Skeletal muscle satellite cell (primary cell): Measurements from ENCODE around the gene TACO1.

ENCODE experiments used
- H3K27me3 ChIP-seq: 2 replicates; pipeline ENCODE4 v1.7.0; 2013; ENCODE audit warnings: low read length; ENCODE audit not compliant: control insufficient read depth, insufficient read depth
- H3K36me3 ChIP-seq: 2 replicates; pipeline ENCODE4 v1.7.0; 2013; ENCODE audit warnings: mild to moderate bottlenecking, control low read depth, low read length; ENCODE audit not compliant: insufficient read depth
- H3K4me1 ChIP-seq: 2 replicates; pipeline ENCODE4 v1.7.0; 2013; ENCODE audit warnings: low read length; ENCODE audit not compliant: control insufficient read depth, insufficient read depth
- H3K4me2 ChIP-seq: 2 replicates; pipeline ENCODE4 v1.7.0; 2013; ENCODE audit warnings: mild to moderate bottlenecking, low read length
- H3K4me3 ChIP-seq: 2 replicates; pipeline ENCODE4 v1.7.0; 2013; ENCODE audit warnings: low read length
- H3K9ac ChIP-seq: 2 replicates; pipeline ENCODE4 v1.7.0; 2013; ENCODE audit warnings: mild to moderate bottlenecking, low read depth, low read length, moderate library complexity
- H3K9me3 ChIP-seq: replicated peaks from 2 replicates; pipeline ENCODE4 v1.7.0; 2013; ENCODE audit warnings: mild to moderate bottlenecking, control low read depth, low read length

Gene TACO1

GRCh38 chr17:63573634-63574033 is 27.1 kb upstream of the TACO1 start:
- Histone ChIP-seq H3K36me3 (peaks cover 5% of the 10 kb centered on the region), H3K4me2 (no peak overlapping the region), H3K4me1 (peaks cover 7% of the 10 kb centered on the region), H3K9me3 (no peaks in the 10 kb centered on the region), H3K4me3 (no peak overlapping the region), H3K9ac (no peak overlapping the region), H3K27me3 (no peaks in the 10 kb centered on the region)

DNA sequence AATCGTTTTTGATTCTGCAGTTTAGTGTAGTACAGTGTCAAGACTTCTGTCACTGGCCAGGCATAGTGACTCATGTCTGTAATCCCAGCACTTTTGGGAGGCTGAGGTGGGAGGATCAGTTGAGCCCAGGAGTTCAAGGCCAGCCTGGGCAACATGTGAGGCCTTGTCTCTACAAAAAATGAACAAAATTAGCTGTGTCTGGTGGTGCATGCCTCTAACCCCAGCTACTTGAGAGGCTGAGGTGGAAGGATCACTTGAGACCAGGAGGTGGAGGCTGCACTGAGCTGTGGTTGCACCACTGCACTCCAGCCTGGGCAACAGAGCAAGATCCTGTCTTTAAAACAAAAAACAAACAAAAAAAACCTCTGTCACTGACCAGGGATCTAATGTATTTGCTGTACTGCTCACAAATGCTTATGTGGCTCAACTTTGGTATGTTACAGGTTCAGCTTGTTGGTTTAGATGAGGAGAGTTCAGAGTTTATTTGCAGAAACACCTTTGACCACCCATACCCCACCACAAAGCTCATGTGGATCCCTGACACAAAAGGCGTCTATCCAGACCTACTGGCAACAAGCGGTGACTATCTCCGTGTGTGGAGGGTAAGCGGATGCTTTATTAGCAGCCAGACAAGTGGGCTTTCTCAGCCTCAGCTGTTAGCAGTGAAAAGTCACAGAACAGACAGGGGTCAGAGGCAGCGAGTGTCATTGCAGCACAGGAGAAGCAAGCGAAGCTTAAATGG is 22.5 kb upstream of the TACO1 start:
- Histone ChIP-seq H3K27me3 (no peaks in the 10 kb centered on the region), H3K9ac (no peak overlapping the region), H3K4me3 (no peak overlapping the region), H3K4me2 (no peak overlapping the region), H3K36me3 (peaks cover 36% of the 10 kb centered on the region), H3K4me1 (no peaks in the 10 kb centered on the region), H3K9me3 (no peaks in the 10 kb centered on the region)

DNA sequence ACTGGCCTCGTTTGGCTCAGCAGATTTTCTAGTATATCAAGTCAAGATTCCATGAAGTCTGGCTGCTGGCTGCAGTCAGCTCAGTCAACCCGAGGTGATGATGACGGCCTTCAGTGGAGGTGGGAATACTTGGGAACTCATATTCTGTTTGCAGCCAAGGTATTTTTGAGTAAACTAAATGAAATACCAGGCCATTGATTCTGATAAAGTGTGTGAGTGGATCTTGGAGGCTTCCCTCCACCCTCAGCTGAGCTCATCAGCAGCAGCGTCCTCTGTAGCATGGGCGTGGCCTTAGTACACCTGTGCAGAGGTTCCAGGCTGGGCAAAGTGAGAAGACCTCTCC is 22.0 kb upstream of the TACO1 start:
- Histone ChIP-seq H3K9ac (no peak overlapping the region), H3K4me1 (no peaks in the 10 kb centered on the region), H3K27me3 (no peaks in the 10 kb centered on the region), H3K36me3 (peaks cover 41% of the 10 kb centered on the region), H3K4me3 (no peak overlapping the region), H3K9me3 (no peaks in the 10 kb centered on the region), H3K4me2 (no peak overlapping the region)

DNA sequence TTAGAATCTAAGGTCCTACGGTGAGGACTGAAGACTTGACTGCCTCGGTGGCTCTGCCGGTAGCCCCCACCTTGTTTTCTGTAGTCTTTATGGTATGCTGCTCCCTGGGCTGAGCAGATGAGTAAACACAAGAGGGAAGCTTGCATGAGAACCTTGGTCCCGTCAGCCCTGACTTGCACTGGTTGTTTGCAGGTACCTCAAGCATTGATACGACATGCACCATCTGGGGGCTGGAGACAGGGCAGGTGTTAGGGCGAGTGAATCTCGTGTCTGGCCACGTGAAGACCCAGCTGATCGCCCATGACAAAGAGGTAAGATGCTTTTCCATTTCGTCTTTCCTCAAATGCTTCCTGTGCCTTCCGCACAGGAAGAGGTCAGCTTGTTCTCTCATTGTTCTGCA is 21.1 kb upstream of the TACO1 start:
- Histone ChIP-seq H3K4me1 (no peaks in the 10 kb centered on the region), H3K9me3 (no peaks in the 10 kb centered on the region), H3K27me3 (no peaks in the 10 kb centered on the region), H3K36me3 (peaks cover 43% of the 10 kb centered on the region), H3K4me2 (no peak overlapping the region), H3K4me3 (no peak overlapping the region), H3K9ac (no peak overlapping the region)

DNA sequence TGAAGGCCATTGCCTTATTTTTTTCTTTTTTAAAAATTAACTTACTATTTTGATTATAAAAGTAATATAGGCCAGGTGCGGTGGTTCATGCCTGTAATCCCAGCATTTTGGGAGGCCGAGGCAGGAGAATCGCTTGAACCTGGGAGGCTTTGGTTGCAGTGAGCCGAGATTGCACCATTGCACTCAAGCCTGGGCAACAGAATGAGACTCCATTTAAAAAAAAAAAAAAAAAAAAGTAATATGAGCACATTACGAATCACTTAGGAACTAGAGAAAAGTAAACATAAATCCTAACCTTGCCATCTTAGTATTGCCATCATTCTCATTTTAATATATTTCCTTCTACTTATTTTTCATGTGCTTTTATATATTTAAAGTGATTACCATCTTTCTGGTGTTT is 12.9 kb upstream of the TACO1 start:
- Histone ChIP-seq H3K9ac (no peak overlapping the region), H3K36me3 (peaks cover 66% of the 10 kb centered on the region), H3K4me1 (no peaks in the 10 kb centered on the region), H3K9me3 (no peaks in the 10 kb centered on the region), H3K4me3 (no peak overlapping the region), H3K27me3 (no peaks in the 10 kb centered on the region), H3K4me2 (no peak overlapping the region)

DNA sequence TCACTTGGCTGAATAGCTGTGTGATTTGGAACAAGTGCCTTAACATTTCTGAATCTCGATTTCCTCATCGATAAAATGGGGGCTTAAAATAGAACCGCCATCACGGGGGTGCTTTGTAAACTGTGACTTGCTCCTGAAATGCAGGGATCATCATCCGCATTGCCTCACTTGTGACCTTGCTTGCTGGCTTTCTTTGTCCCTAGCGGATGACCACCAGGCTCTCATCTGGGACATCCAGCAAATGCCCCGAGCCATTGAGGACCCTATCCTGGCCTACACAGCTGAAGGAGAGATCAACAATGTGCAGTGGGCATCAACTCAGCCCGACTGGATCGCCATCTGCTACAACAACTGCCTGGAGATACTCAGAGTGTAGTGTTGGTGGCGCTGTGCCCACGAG is 11.9 kb upstream of the TACO1 start:
- no peaks in the 10 kb centered on the region for H3K4me1 ChIP-seq
- no peaks in the 10 kb centered on the region for H3K9me3 ChIP-seq
- no peak overlapping the region for H3K4me2 ChIP-seq
- H3K4me3 ChIP-seq = no peak overlapping the region
- H3K36me3 ChIP-seq = peaks cover 59% of the 10 kb centered on the region
- no peaks in the 10 kb centered on the region for H3K27me3 ChIP-seq
- no peak overlapping the region for H3K9ac ChIP-seq

DNA sequence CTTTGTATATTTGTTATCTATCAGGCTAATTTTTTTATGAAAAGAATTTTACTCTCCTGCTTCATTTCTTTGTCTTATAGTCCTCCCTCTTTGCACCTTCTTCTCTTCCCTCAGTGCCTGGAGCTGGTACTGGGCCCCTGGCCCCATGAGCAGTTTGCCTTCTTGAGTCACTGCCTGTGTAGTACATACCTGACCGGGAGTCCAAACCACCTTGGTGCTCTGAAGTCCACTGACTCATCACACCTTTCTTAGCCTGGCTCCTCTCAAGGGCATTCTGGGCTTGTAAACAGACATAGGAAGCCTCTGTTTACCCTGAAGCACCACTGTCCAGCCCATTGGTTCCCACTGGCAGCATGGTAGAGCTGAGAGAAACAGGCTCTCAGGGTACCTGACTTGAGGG is 11.0 kb upstream of the TACO1 start:
- Histone ChIP-seq H3K4me2 (no peak overlapping the region), H3K4me1 (no peaks in the 10 kb centered on the region), H3K4me3 (no peak overlapping the region), H3K27me3 (no peaks in the 10 kb centered on the region), H3K36me3 (peaks cover 61% of the 10 kb centered on the region), H3K9me3 (no peaks in the 10 kb centered on the region), H3K9ac (no peak overlapping the region)

- H3K4me2 ChIP-seq = no peak overlapping the region
- no peaks in the 10 kb centered on the region for H3K27me3 ChIP-seq
- no peaks in the 10 kb centered on the region for H3K4me1 ChIP-seq
- H3K9me3 ChIP-seq = no peaks in the 10 kb centered on the region
- peaks cover 45% of the 10 kb centered on the region for H3K36me3 ChIP-seq
- no peak overlapping the region for H3K9ac ChIP-seq
- no peak overlapping the region for H3K4me3 ChIP-seq
Measured at GRCh38 chr17:63592797-63593196, 7.9 kb upstream of the TACO1 start.

DNA sequence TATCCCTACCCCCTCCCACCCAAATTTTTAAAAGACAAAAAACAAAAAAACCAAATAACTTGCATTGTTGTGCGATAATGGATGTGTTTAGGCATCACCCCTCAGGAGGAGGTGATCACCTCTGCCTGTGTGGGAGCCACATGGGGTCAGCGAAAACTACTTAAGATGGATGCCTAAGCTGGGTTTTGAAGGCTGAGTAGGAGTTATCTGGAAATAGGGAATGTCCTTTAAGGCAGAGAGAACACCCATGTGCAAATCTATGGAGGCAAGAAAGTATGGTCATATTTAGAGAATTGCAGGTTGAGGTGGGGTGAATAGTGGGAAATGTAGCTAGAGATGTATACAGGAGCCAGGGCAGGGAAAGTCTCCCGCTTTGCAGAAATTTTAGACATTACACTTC is 5.6 kb upstream of the TACO1 start:
- Histone ChIP-seq H3K4me1 (peaks cover 2% of the 10 kb centered on the region), H3K36me3 (peaks cover 25% of the 10 kb centered on the region), H3K9me3 (no peaks in the 10 kb centered on the region), H3K4me2 (no peak overlapping the region), H3K9ac (no peak overlapping the region), H3K27me3 (no peaks in the 10 kb centered on the region), H3K4me3 (no peak overlapping the region)

DNA sequence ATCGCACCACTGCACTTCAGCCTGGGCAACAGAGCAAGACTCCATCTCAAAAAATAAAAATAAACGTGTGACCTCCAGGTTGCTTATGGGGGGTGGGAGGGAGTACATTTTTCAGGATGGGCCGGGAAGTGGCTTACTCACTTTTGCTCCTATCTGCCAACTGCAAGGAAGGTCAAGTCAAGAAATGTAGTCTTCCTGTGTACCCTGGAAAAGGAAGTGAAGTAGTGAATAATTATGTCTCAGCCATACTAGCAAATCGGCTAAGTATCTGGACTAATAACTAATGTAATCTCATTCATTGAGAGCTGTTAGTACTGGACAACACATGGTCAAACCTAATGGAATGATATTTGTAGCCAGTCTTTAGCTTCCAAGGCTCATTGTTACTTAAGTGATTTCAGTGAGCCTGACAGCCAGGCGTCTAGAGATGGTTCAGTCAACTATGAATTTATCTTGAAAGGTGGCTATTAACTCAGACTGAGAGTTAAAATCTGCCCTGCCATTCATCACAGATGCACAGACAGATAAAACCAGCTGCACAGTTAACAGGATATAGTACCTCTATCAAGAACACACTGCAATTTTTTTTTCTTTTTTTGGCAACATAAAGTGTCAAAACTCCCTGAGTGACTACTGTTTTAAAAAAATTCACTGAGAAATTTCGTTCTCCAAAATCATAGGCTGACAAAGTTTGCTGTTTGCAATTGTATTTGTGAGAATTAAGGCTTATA is 3.7 kb upstream of the TACO1 start:
- no peak overlapping the region for H3K9ac ChIP-seq
- peaks cover 12% of the 10 kb centered on the region for H3K4me1 ChIP-seq
- peaks cover 12% of the 10 kb centered on the region for H3K36me3 ChIP-seq
- no peaks in the 10 kb centered on the region for H3K27me3 ChIP-seq
- no peaks in the 10 kb centered on the region for H3K9me3 ChIP-seq
- no peak overlapping the region for H3K4me2 ChIP-seq
- no peak overlapping the region for H3K4me3 ChIP-seq

DNA sequence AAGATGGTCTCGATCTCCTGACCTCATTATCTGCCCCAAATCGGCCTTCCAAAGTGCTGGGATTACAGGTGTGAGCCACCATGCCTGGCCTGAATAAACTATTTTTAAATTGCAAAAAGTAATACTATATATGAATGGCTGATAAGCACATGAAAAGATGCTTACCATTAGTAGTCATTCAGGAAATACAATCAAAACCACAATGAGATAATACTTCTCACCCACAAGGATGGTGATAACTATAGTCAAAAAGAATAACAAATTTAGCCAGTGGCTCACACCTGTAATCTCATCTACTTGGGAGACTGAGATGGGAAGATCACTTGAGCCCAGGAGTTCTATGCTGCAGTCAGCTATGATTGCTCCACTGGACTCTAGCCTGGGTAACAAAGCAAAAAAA is 2.4 kb upstream of the TACO1 start:
- H3K4me2 ChIP-seq = no peak overlapping the region
- H3K9me3 ChIP-seq = no peaks in the 10 kb centered on the region
- H3K4me3 ChIP-seq = no peak overlapping the region
- peaks cover 12% of the 10 kb centered on the region for H3K36me3 ChIP-seq
- H3K4me1 ChIP-seq = peaks cover 12% of the 10 kb centered on the region
- no peak overlapping the region for H3K9ac ChIP-seq
- no peaks in the 10 kb centered on the region for H3K27me3 ChIP-seq
